Activated CD8-positive, alpha-beta memory T cell treated with anti-CD3 and anti-CD28 coated beads, Interleukin-2, amount 50 U/mL, for 4 hours (primary cell): ENCODE results near the gene HTD2.
A peak's percentile ranks its signal among the peaks of the same experiment; 100 is the strongest.
"Not testable (repeated sequence)": the region's sequence is repeated elsewhere in the genome, so short reads cannot be mapped to it uniquely, and the experiment has no call there.

Experiments
- DNase-seq: peaks from one replicate; pipeline ENCODE4 v3.0.0-alpha.2; 2020

HTD2 gene

GRCh38 chr3:58305882-58306711 is at the start of gene HTD2, which contains the start of gene RPP14:
Gene HTD2, plus strand, starts transcription at chr3:58306520. Its CDS starts 11,094 bp downstream, at chr3:58317614.
Gene RPP14, plus strand, starts transcription at chr3:58306245. Its CDS starts 4,085 bp downstream, at chr3:58310330.
- DNase-seq = peak; percentile 99

- DNase-seq = no peak
Measured at GRCh38 chr3:58258392-58259055, 47.8 kb upstream of the HTD2 start.

GRCh38 chr3:58260261-58260731 is 46.0 kb upstream of the HTD2 start:
- no peak for DNase-seq

- no peak for DNase-seq
Measured at GRCh38 chr3:58260733-58261132, 45.6 kb upstream of the HTD2 start.

- DNase-seq = no peak
Measured at GRCh38 chr3:58261954-58262666, 44.2 kb upstream of the HTD2 start.

GRCh38 chr3:58266577-58266976 is 39.7 kb upstream of the HTD2 start:
- no peak for DNase-seq

GRCh38 chr3:58267543-58267942 is 38.8 kb upstream of the HTD2 start:
- DNase-seq = not testable (repeated sequence)

- DNase-seq = no peak
Measured at GRCh38 chr3:58269356-58269755, 37.0 kb upstream of the HTD2 start.

GRCh38 chr3:58270485-58270884 is 35.8 kb upstream of the HTD2 start:
- DNase-seq = no peak

- no peak for DNase-seq
Measured at GRCh38 chr3:58271901-58272501, 34.3 kb upstream of the HTD2 start.

GRCh38 chr3:58272891-58273290 is 33.4 kb upstream of the HTD2 start:
- DNase-seq = no peak

- not testable (repeated sequence) for DNase-seq
Measured at GRCh38 chr3:58273362-58273761, 33.0 kb upstream of the HTD2 start.

GRCh38 chr3:58274027-58274614 is 32.2 kb upstream of the HTD2 start:
- no peak for DNase-seq

GRCh38 chr3:58281069-58281468 is 25.3 kb upstream of the HTD2 start:
- no peak for DNase-seq

GRCh38 chr3:58285334-58285733 is 21.0 kb upstream of the HTD2 start:
- no peak for DNase-seq

GRCh38 chr3:58287354-58287753 is 19.0 kb upstream of the HTD2 start:
- DNase-seq = no peak

GRCh38 chr3:58288011-58288728 is 18.1 kb upstream of the HTD2 start:
- no peak for DNase-seq

GRCh38 chr3:58288964-58289613 is 17.2 kb upstream of the HTD2 start:
- not testable (repeated sequence) for DNase-seq

- not testable (repeated sequence) for DNase-seq
Measured at GRCh38 chr3:58290446-58290845, 15.9 kb upstream of the HTD2 start.

- no peak for DNase-seq
Measured at GRCh38 chr3:58291671-58292338, 14.5 kb upstream of the HTD2 start.

GRCh38 chr3:58292866-58293265 is 13.5 kb upstream of the HTD2 start:
- no peak for DNase-seq
